ENCODE data around the gene ULK4.

The ULK4 gene

DNA sequence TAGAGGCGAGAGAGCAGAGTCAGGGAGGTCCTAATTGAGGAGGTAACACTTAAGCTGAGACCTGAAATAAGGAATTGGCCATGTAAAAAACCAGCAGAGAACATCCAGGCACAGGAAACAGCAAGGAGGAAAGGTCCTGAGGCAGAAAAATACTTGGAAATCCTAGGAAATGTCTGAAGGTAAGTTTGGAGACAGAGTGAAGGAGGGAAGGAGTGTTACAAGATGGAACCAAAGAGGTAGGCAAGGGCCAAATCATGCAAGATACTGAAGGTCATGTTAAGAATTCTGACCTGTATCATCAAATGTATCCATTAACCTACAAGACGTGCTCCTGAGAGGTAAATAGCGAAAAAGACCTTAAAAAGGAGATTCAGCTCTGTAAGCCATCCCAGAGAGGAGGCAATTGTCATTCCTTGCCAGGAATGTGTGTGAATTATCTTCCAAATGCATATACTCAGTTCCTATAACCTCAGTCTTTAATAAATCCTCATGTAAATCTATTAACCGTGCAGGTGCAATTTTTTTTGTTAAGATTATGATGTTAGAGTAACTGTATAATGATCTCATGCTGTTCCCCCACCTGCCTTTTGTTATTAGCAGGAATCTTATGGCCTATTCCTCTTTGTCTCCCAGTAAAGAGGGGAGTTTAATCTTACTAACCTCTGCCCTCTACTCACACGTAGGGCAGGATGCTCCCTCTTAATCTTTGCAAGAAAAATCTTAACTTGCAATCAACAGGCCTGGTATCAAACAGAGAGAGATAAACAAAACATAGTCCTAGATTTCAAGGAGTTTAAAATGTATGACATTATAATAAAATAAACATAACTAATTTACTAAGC is 166.9 kb downstream of the ULK4 start:
- ChIA-PET POLR2A (no interaction called here), CTCF (no interaction called here)
- no peaks in the 10 kb centered on the region for H3K36me3 ChIP-seq (ENCODE audit: control insufficient read depth in 2 of 2, insufficient read depth in 1 of 2, low read length in 2 of 2)
- H3K4me3 ChIP-seq (ENCODE audit: low read depth, low read length): no peak overlapping the region
- H3K9me3 ChIP-seq (ENCODE audit: control insufficient read depth, insufficient read depth, low read depth, low read length): no peaks in the 10 kb centered on the region
- no peak overlapping the region for H3K27ac ChIP-seq (ENCODE audit: extremely low read depth, low read depth, low read length)
- TF ChIP-seq, protein P1, sequence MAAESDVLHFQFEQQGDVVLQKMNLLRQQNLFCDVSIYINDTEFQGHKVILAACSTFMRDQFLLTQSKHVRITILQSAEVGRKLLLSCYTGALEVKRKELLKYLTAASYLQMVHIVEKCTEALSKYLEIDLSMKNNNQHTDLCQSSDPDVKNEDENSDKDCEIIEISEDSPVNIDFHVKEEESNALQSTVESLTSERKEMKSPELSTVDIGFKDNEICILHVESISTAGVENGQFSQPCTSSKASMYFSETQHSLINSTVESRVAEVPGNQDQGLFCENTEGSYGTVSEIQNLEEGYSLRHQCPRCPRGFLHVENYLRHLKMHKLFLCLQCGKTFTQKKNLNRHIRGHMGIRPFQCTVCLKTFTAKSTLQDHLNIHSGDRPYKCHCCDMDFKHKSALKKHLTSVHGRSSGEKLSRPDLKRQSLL (tag by site-specific recombination; IDR thresholded peaks at IDR 0.05): no peak
- no peak for TF ChIP-seq ZNF221 (tag by site-specific recombination; IDR thresholded peaks at IDR 0.05; ENCODE audit: borderline replicate concordance)
- no peak for TF ChIP-seq ZNF341 (tag by site-specific recombination; IDR thresholded peaks at IDR 0.05; ENCODE audit: low read depth)
- no peak for TF ChIP-seq ZNF266 (tag by site-specific recombination; IDR thresholded peaks at IDR 0.05; ENCODE audit: low read depth)
- TF ChIP-seq ZNF169 (tag by site-specific recombination; IDR thresholded peaks at IDR 0.05): no peak
- no peak for TF ChIP-seq ZBTB7A (tag by site-specific recombination; IDR thresholded peaks at IDR 0.05; ENCODE audit: low read depth)
- TF ChIP-seq SP7 (tag by site-specific recombination; IDR thresholded peaks at IDR 0.05): no peak
- TF ChIP-seq, protein P2, sequence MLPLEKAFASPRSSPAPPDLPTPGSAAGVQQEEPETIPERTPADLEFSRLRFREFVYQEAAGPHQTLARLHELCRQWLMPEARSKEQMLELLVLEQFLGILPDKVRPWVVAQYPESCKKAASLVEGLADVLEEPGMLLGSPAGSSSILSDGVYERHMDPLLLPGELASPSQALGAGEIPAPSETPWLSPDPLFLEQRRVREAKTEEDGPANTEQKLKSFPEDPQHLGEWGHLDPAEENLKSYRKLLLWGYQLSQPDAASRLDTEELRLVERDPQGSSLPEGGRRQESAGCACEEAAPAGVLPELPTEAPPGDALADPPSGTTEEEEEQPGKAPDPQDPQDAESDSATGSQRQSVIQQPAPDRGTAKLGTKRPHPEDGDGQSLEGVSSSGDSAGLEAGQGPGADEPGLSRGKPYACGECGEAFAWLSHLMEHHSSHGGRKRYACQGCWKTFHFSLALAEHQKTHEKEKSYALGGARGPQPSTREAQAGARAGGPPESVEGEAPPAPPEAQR (tag by site-specific recombination; IDR thresholded peaks at IDR 0.05): no peak
- TF ChIP-seq TCF7L2 (IDR thresholded peaks at IDR 0.05; ENCODE audit: borderline replicate concordance, low read depth, low read length): no peak
- TF ChIP-seq OSR2 (tag by site-specific recombination; IDR thresholded peaks at IDR 0.05): no peak
- TF ChIP-seq ZNF335 (tag by site-specific recombination; conservative IDR thresholded peaks at IDR 0.05): no peak
- TF ChIP-seq ZBTB8A (tag by site-specific recombination; IDR thresholded peaks at IDR 0.05): no peak
- TF ChIP-seq FEZF1 (tag by site-specific recombination; IDR thresholded peaks at IDR 0.05): no peak
- TF ChIP-seq HOXC10 (CRISPR knock-in tag; IDR thresholded peaks at IDR 0.05): no peak
- no peak for TF ChIP-seq ZNF561 (tag by site-specific recombination; IDR thresholded peaks at IDR 0.05; ENCODE audit: borderline replicate concordance)
- TF ChIP-seq ZNF394 (tag by site-specific recombination; IDR thresholded peaks at IDR 0.05; ENCODE audit: borderline replicate concordance): no peak
- TF ChIP-seq ZFP69B (tag by site-specific recombination; IDR thresholded peaks at IDR 0.05): no peak
- no peak for TF ChIP-seq ZNF426 (tag by site-specific recombination; IDR thresholded peaks at IDR 0.05)
- no peak for TF ChIP-seq ZNF37A (tag by site-specific recombination; IDR thresholded peaks at IDR 0.05)
- no peaks in the 10 kb centered on the region for H3K4me1 ChIP-seq (ENCODE audit: control insufficient read depth, insufficient read depth, low read length)

DNA sequence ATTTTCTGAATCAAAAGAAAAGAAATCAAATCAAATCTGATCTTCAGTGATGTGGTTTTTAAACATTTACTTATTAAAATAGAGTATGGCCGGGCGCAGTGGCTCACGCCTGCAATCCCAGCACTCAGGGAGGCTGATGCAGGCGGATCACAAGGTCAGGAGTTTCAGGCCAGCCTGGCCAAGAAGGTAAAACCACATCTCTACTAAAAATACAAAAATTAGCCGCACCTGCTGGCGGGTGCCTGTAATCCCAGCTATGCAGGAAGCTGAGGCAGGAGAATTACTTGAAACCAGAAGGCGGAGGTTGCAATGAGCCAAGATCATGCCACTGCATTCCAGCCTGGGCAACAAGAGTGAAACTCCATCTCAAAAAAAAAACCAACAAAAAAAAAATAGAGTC is 169.1 kb downstream of the ULK4 start:
- ChIA-PET POLR2A (no interaction called here), CTCF (no interaction called here)
- no peaks in the 10 kb centered on the region for H3K36me3 ChIP-seq (ENCODE audit: control insufficient read depth in 2 of 2, insufficient read depth in 1 of 2, low read length in 2 of 2)
- H3K9me3 ChIP-seq (ENCODE audit: control insufficient read depth, insufficient read depth, low read depth, low read length): no peaks in the 10 kb centered on the region
- H3K27ac ChIP-seq (ENCODE audit: extremely low read depth, low read depth, low read length): no peak overlapping the region
- no peak for TF ChIP-seq ZNF354C (tag by site-specific recombination; IDR thresholded peaks at IDR 0.05; ENCODE audit: borderline replicate concordance, low read depth)
- no peak for TF ChIP-seq ZNF571 (tag by site-specific recombination; IDR thresholded peaks at IDR 0.05)
- TF ChIP-seq, protein P3, sequence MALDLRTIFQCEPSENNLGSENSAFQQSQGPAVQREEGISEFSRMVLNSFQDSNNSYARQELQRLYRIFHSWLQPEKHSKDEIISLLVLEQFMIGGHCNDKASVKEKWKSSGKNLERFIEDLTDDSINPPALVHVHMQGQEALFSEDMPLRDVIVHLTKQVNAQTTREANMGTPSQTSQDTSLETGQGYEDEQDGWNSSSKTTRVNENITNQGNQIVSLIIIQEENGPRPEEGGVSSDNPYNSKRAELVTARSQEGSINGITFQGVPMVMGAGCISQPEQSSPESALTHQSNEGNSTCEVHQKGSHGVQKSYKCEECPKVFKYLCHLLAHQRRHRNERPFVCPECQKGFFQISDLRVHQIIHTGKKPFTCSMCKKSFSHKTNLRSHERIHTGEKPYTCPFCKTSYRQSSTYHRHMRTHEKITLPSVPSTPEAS (tag by site-specific recombination; IDR thresholded peaks at IDR 0.05): no peak
- no peaks in the 10 kb centered on the region for H3K4me1 ChIP-seq (ENCODE audit: control insufficient read depth, insufficient read depth, low read length)
- no peak overlapping the region for H3K4me3 ChIP-seq (ENCODE audit: low read depth, low read length)
